MM.1S (cell line): ENCODE results near the gene CNFN.
A peak's percentile ranks its signal among the peaks of the same experiment; 100 is the strongest.

ENCODE experiments used
- DNase-seq: peaks from one replicate; pipeline ENCODE4 v3.0.0-alpha.2; 2015
- H2AFZ ChIP-seq: fragments of 300-600 bp; sonication (generic); 2 replicates; pipeline ENCODE4 v1.6.0; 2016; ENCODE audit warnings: antibody characterized with exemption, low read length
- H3F3A ChIP-seq: fragments of 300-600 bp; sonication (generic); 2 replicates; pipeline ENCODE4 v1.6.1; 2016; ENCODE audit warnings: mild to moderate bottlenecking, antibody characterized with exemption, low read length, moderate library complexity, mixed read lengths; ENCODE audit not compliant: insufficient read depth
- H3K27ac ChIP-seq: fragments of 300-600 bp; sonication (generic); 2 replicates; pipeline ENCODE4 v1.5.1; 2016; ENCODE audit warnings: mild to moderate bottlenecking, low read length
- H3K27me3 ChIP-seq: fragments of 300-600 bp; sonication (generic); replicated peaks from 2 replicates; pipeline ENCODE4 v1.6.0; 2016; ENCODE audit warnings: low read length; ENCODE audit not compliant: insufficient read depth
- H3K36me3 ChIP-seq: fragments of 300-600 bp; sonication (generic); replicated peaks from 2 replicates; pipeline ENCODE4 v1.6.1; 2016; ENCODE audit warnings: mild to moderate bottlenecking, low read length, mixed read lengths; ENCODE audit not compliant: insufficient read depth
- H3K4me1 ChIP-seq: fragments of 300-600 bp; sonication (generic); 2 replicates; pipeline ENCODE4 v1.6.1; 2016; ENCODE audit warnings: low read length, mixed read lengths
- H3K4me2 ChIP-seq: fragments of 300-600 bp; sonication (generic); 2 replicates; pipeline ENCODE4 v1.6.0; 2016; ENCODE audit warnings: low read depth, low read length
- H3K4me3 ChIP-seq: fragments of 300-600 bp; sonication (generic); 2 replicates; pipeline ENCODE4 v1.5.1; 2016; ENCODE audit warnings: low read length, mixed read lengths
- H3K79me2 ChIP-seq: fragments of 300-600 bp; sonication (generic); 2 replicates; pipeline ENCODE4 v1.6.1; 2016; ENCODE audit warnings: mixed run types, low read length, mixed read lengths
- H3K9ac ChIP-seq: fragments of 300-600 bp; sonication (generic); 2 replicates; pipeline ENCODE4 v1.6.1; 2016; ENCODE audit warnings: low read length, mixed read lengths
- H3K9me2 ChIP-seq: fragments of 300-600 bp; sonication (generic); replicated peaks from 2 replicates; pipeline ENCODE4 v1.6.1; 2016; ENCODE audit warnings: mild to moderate bottlenecking, low read length, mixed read lengths; ENCODE audit not compliant: insufficient read depth
- H3K9me3 ChIP-seq: fragments of 300-600 bp; sonication (generic); replicated peaks from 2 replicates; pipeline ENCODE4 v1.6.1; 2016; ENCODE audit warnings: mild to moderate bottlenecking, low read length, mixed read lengths; ENCODE audit not compliant: insufficient read depth
- H4K20me1 ChIP-seq: fragments of 300-600 bp; sonication (generic); 2 replicates; pipeline ENCODE4 v1.6.1; 2016; ENCODE audit warnings: mild to moderate bottlenecking, low read length, moderate library complexity, mixed read lengths; ENCODE audit not compliant: insufficient read depth
- EZH2 ChIP-seq: fragments of 300-600 bp; sonication (generic); optimal IDR thresholded peaks from 2 replicates; pipeline ENCODE3; 2017; ENCODE audit warnings: low read depth, mild to moderate bottlenecking, antibody characterized with exemption, low read length, mixed read lengths
- EZH2phosphoT487 ChIP-seq: fragments of 300-600 bp; sonication (generic); IDR thresholded peaks from 2 replicates; pipeline ENCODE4 v1.6.1; 2018; ENCODE audit warnings: antibody characterized with exemption, low read length
- TF ChIP-seq, protein P1 (sequence below): fragments of 300-600 bp; sonication (generic); IDR thresholded peaks from 2 replicates; pipeline ENCODE4 v1.5.1; 2016; ENCODE audit warnings: antibody characterized with exemption, low read length, mixed read lengths

The CNFN gene

DNA sequence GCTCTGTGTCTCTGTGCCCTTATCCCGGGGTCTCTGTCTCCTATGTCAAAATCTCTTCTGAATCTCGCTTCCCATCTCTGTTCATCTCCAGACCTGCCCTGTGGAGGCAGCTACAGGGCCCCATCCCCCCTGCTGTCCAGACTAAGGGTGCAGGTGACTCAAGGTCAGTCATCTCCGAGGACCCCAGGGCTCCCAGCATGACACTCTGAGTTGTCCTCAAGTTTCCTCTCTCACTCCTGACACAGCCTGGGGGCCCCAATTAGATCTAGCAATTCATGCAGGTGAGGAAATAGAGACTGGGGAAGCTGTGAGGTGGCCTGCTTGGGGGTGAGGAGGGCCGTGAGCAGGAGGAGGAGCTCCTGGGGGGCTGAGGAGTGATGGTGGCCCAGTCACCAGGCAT, 2.1 kb upstream of the CNFN start:
- H3K9ac ChIP-seq: no peak overlapping the region
- no peak overlapping the region for H3K27ac ChIP-seq
- DNase-seq: no peak
- H3K36me3 ChIP-seq: no peaks in the 10 kb centered on the region
- no peak overlapping the region for H2AFZ ChIP-seq
- H3K9me3 ChIP-seq: no peaks in the 10 kb centered on the region
- H3K9me2 ChIP-seq: no peaks in the 10 kb centered on the region
- no peak overlapping the region for H3K4me3 ChIP-seq
- peaks cover 52% of the 10 kb centered on the region for H3K27me3 ChIP-seq
- no peak overlapping the region for H3K4me2 ChIP-seq
- no peak for TF ChIP-seq EZH2phosphoT487
- TF ChIP-seq EZH2: no peak
- TF ChIP-seq, protein P1, sequence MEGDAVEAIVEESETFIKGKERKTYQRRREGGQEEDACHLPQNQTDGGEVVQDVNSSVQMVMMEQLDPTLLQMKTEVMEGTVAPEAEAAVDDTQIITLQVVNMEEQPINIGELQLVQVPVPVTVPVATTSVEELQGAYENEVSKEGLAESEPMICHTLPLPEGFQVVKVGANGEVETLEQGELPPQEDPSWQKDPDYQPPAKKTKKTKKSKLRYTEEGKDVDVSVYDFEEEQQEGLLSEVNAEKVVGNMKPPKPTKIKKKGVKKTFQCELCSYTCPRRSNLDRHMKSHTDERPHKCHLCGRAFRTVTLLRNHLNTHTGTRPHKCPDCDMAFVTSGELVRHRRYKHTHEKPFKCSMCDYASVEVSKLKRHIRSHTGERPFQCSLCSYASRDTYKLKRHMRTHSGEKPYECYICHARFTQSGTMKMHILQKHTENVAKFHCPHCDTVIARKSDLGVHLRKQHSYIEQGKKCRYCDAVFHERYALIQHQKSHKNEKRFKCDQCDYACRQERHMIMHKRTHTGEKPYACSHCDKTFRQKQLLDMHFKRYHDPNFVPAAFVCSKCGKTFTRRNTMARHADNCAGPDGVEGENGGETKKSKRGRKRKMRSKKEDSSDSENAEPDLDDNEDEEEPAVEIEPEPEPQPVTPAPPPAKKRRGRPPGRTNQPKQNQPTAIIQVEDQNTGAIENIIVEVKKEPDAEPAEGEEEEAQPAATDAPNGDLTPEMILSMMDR: no peak
- H3K79me2 ChIP-seq: no peaks in the 10 kb centered on the region; the same call in 1 of the 2 replicates
- H4K20me1 ChIP-seq: no peaks in the 10 kb centered on the region
- no peaks in the 10 kb centered on the region for H3F3A ChIP-seq
- H3K4me1 ChIP-seq: peaks cover 5% of the 10 kb centered on the region; the same call in 1 of the 2 replicates

DNA sequence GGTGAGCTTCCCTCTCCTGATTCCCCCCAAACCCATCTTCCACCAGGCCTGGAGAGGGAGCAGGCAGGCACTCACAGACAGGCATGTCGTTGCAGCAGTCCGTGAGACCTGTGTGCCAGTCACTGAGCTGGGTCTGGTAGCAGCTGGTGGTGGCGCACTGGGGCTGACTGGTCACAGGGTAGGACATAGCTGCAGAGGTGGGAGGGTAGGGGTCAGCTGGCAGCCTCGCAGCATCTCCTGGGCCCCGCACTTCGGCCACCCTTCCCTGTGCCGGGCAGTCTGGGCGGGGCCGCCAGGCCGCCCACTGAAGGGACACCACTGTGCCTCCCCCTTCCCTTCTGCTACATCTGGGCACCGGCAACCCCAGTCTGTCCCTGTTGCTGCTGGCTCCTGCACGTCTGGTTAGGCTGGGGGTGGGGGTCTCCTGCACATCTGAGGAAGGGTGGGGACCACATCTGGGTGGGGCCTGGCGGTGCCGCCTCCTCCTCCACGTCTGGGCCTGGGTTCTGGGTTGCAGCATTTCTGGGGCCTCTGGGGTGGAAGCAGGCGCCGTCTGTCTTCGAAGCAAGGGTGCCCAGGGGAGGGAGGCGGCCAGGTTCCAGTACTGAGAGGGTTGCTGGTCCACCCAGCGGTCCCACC, 1.1 kb downstream of the CNFN start:
- no peaks in the 10 kb centered on the region for H3K36me3 ChIP-seq
- no peak overlapping the region for H3K27ac ChIP-seq
- H3K4me3 ChIP-seq: no peak overlapping the region
- H2AFZ ChIP-seq: no peak overlapping the region
- H3K27me3 ChIP-seq: peaks cover 52% of the 10 kb centered on the region
- no peaks in the 10 kb centered on the region for H4K20me1 ChIP-seq
- H3K79me2 ChIP-seq: no peaks in the 10 kb centered on the region
- no peaks in the 10 kb centered on the region for H3K4me1 ChIP-seq
- H3K9ac ChIP-seq: no peak overlapping the region
- no peaks in the 10 kb centered on the region for H3K9me2 ChIP-seq
- TF ChIP-seq EZH2phosphoT487: no peak
- no peaks in the 10 kb centered on the region for H3K9me3 ChIP-seq
- H3K4me2 ChIP-seq: no peak overlapping the region
- no peaks in the 10 kb centered on the region for H3F3A ChIP-seq
- DNase-seq: no peak

DNA sequence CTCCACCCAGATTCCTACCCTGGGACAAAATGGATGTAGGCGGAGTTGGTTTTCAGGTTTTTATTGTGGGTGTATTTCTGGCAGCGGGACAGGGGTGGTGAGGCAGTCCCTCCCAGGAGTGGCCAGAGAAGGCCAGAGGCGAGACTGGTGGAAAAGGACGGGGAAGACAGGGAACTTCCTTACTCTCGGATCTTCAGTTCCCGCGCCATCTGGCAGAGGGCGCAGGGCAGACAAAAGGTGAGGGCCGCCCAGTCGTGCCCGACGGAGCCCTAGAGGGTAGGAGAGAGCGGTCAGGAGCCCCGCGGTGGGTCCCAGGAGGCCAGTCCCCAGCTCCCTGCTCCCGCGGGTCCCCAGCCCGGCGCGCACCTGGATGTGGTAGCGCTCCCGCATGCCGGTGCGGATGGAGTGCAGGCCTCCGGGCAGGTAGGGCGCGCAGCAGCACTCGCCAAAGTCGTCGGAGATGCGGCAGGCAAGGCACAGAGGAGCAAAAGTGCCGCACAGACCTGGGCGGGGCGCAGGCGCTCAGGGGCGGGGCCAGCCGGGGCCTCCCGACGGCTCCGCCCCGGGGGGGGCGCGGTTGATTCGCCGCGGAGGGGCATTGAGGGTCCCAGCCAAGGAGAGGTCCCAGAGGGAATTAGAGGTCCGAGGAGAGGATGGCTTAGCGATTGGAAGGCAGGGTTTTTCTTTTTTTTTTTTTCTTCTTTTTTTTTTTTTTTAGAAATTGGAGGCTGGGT, 3.0 kb downstream of the CNFN start:
- DNase-seq: peak; percentile 64
- no peaks in the 10 kb centered on the region for H3K79me2 ChIP-seq

More for the DNA sequence above, 3.0 kb downstream of the CNFN start:
- no peaks in the 10 kb centered on the region for H3K4me1 ChIP-seq
- peaks cover 41% of the 10 kb centered on the region for H3K27me3 ChIP-seq
- peak overlapping the region; percentile 76 for H2AFZ ChIP-seq
- peak overlapping the region; percentile 30; the same call in 1 of the 2 replicates for H3K9ac ChIP-seq
- H3K4me2 ChIP-seq: peak overlapping the region; percentile 95
- H3K36me3 ChIP-seq: no peaks in the 10 kb centered on the region
- H3K27ac ChIP-seq: no peak overlapping the region
- TF ChIP-seq EZH2 (no peak), EZH2phosphoT487 (no peak)
- TF ChIP-seq, protein P1: peak; percentile 70
- peak overlapping the region; percentile 76 for H3K4me3 ChIP-seq
- H3K9me2 ChIP-seq: no peaks in the 10 kb centered on the region
- H3F3A ChIP-seq: no peaks in the 10 kb centered on the region
- H3K9me3 ChIP-seq: no peaks in the 10 kb centered on the region
- H4K20me1 ChIP-seq: no peaks in the 10 kb centered on the region
